ENCODE measurements around the gene SVOPL. TPM values are rescaled to one million over a fixed set of nuclear protein-coding genes. Genes with fewer than 3 reads are reported as not detected.

The SVOPL gene
- total RNA-seq, 4 donors from 2014 or later, result 4.1 to 4.6 TPM; not detected in 2

DNA sequence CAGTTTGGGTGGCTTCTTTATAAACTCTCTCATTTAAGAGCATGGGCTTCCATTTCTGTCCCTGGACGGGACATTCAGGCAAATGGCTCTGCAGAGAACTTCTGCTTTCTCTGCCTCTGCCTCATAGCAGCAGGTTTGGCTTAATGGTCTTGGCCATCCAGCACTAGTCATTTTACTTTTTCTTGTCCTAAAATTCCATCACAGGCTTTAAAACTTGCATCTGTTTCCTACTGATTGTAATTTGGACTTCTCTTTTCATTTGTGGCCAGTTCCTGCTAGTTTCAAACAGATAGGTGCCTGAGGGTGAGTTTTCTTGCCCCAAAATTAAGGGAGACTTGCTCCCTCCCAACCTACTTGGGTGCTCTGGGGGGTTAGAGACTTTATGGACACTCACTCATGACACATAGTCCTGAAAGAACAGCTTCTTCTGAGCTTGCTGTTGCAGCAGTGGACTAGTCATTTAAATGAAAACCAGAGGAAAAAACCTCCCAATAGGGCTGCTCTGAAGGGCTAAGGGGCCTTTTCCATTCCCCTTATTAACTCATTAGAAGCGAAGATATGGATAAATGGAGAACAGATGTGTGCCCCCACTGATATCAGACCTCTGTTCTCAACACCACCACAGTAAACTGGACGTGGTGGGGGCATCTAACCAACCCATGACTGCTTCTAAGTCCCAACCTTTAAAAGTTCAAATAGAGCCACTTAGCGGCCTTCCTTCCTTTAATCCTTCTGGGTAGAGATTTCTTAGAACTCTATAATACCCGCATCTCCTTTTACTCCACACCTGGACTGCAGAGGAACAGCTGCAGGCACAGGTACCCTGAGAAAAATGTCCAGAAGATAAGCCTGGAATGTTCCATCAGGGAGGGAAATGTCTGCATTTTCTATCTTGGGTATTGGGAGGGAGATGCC, 38.8 kb downstream of the SVOPL start:
- no peaks in the 10 kb centered on the region for H3K36me3 ChIP-seq
- TF ChIP-seq, protein P1, sequence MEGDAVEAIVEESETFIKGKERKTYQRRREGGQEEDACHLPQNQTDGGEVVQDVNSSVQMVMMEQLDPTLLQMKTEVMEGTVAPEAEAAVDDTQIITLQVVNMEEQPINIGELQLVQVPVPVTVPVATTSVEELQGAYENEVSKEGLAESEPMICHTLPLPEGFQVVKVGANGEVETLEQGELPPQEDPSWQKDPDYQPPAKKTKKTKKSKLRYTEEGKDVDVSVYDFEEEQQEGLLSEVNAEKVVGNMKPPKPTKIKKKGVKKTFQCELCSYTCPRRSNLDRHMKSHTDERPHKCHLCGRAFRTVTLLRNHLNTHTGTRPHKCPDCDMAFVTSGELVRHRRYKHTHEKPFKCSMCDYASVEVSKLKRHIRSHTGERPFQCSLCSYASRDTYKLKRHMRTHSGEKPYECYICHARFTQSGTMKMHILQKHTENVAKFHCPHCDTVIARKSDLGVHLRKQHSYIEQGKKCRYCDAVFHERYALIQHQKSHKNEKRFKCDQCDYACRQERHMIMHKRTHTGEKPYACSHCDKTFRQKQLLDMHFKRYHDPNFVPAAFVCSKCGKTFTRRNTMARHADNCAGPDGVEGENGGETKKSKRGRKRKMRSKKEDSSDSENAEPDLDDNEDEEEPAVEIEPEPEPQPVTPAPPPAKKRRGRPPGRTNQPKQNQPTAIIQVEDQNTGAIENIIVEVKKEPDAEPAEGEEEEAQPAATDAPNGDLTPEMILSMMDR (IDR thresholded peaks at IDR 0.05), result no peak
- TF ChIP-seq EP300 (IDR thresholded peaks at IDR 0.05; ENCODE audit: low read depth) (no peak), POLR2A (IDR thresholded peaks at IDR 0.05) (no peak)
- 78% methylated on average over 4 to 5 of the region's 5 CpGs for WGBS, 2 donors (ENCODE audit: low coverage in 1 of 2)
- H3K9me3 ChIP-seq, result no peaks in the 10 kb centered on the region
- H3K27ac ChIP-seq, result no peak overlapping the region
- H3K4me3 ChIP-seq, result no peak overlapping the region
- DNase-seq, result no peak
- in situ Hi-C loops (cut with MboI; ENCODE audit: low pct_ligation_motif_present in 1 of 4, low pct_unique_long_range_greater_than_20kb in 1 of 4, low sequenced_read_pairs in 3 of 4), result no loop called here
- no peaks in the 10 kb centered on the region for H3K27me3 ChIP-seq
- intact Hi-C loops (cut with DNase I; ENCODE audit: low total_unique reads), result no loop called here
- H3K4me1 ChIP-seq, result no peaks in the 10 kb centered on the region

DNA sequence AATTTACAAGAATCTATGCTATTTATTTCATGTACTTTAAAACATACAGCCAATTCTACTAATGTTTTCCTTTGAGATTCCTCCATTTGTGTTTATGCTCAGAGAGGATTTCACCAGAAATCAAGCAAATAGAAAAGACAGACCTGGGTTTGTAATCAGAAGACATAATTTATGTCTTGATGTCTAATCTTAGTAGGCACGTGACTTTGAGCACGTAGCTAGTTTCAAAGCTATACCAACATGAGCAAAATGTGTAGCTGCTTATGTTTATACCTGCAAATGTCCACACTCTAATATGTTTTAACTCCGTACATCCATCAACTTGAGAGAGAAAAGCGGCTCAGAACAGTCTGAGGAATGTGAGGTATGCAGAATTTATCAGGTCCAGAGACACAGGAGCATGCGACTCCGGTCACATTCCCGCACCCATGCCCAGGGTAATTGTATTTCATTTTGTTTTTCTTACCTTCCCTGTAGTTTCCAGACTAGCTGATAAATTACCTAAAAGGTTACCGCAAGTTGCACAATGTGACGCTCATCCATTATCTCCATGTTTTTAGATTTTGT, 40.0 kb downstream of the SVOPL start:
- H3K27ac ChIP-seq, result no peak overlapping the region
- in situ Hi-C loops (cut with MboI; ENCODE audit: low pct_ligation_motif_present in 1 of 4, low pct_unique_long_range_greater_than_20kb in 1 of 4, low sequenced_read_pairs in 3 of 4), result no loop called here
- TF ChIP-seq POLR2A (IDR thresholded peaks at IDR 0.05) (no peak), POLR2AphosphoS5 (IDR thresholded peaks at IDR 0.05) (no peak), EP300 (IDR thresholded peaks at IDR 0.05; ENCODE audit: low read depth) (no peak)
- TF ChIP-seq, protein P1 (IDR thresholded peaks at IDR 0.05), result no peak
- intact Hi-C loops (cut with DNase I; ENCODE audit: low total_unique reads), result no loop called here
- no peaks in the 10 kb centered on the region for H3K36me3 ChIP-seq
- no peaks in the 10 kb centered on the region for H3K9me3 ChIP-seq
- no peak for DNase-seq
- no peaks in the 10 kb centered on the region for H3K27me3 ChIP-seq
- no peaks in the 10 kb centered on the region for H3K4me1 ChIP-seq
- no peak overlapping the region for H3K4me3 ChIP-seq
- WGBS, 2 donors (ENCODE audit: low coverage in 1 of 2), result 63 to 80% methylated on average over 6 to 9 of the region's 9 CpGs

DNA sequence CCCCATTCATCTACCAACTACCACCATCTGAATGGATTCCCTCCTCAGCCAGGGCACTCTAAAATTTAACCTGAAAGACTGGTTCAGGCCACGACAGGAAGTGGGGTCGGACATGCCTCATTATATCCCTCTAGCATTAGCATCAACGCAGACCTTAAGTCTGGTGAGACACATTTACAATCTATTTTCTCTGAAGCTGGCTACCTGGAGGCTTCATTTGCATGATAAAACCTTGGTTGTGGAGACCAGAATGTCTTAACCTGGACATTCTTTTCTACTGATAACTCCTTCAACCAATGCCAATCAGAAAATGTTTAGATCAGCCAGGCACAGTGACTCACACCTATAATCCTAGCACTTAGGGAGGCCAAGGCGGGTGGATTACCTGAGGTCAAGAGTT, 42.3 kb downstream of the SVOPL start:
- WGBS, 2 donors (ENCODE audit: low coverage in 1 of 2), result 75% methylated on average over 4 of the region's 4 CpGs; no CpG with 5 or more reads in 1 of the 2 donors
- no peak for DNase-seq
- no peaks in the 10 kb centered on the region for H3K36me3 ChIP-seq
- in situ Hi-C loops (cut with MboI; ENCODE audit: low pct_ligation_motif_present in 1 of 4, low pct_unique_long_range_greater_than_20kb in 1 of 4, low sequenced_read_pairs in 3 of 4) (no loop called here), intact Hi-C loops (cut with DNase I; ENCODE audit: low total_unique reads) (no loop called here)
- TF ChIP-seq POLR2AphosphoS5 (IDR thresholded peaks at IDR 0.05) (no peak), EP300 (IDR thresholded peaks at IDR 0.05; ENCODE audit: low read depth) (no peak), POLR2A (IDR thresholded peaks at IDR 0.05) (no peak)
- TF ChIP-seq, protein P1 (IDR thresholded peaks at IDR 0.05), result no peak
- no peak overlapping the region for H3K4me3 ChIP-seq
- peaks cover 0 to 11% of the 10 kb centered on the region in 2 donors for H3K9me3 ChIP-seq
- no peaks in the 10 kb centered on the region for H3K4me1 ChIP-seq
- H3K27me3 ChIP-seq, result no peaks in the 10 kb centered on the region
- H3K27ac ChIP-seq, result no peak overlapping the region

DNA sequence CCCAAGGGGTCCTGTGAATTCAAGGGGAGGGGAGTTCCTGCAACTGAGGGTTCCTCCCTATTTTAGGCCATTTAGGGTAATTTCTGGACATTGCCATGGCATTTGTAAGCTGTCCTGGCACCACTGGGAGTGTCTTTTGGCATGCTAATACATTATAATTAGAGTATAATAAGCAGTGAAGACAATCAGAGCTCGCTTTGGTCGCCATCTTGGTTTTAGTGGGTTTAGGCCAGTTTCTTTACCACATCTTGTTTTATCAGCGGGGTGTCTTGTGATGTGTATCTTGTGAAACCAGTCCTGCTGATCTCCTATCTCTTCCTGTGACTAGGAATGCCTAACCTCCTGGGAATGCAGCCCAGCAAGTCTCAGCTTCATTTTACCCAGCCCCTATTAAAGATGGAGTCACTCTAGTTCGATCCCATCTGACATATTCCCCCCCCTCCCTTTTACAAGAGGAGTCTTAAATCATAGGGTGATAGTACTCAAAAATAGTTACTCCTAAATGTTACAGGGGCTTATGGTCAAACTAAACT, 43.2 kb downstream of the SVOPL start:
- 83 to 87% methylated on average over 1 to 4 of the region's 4 CpGs for WGBS, 2 donors (ENCODE audit: low coverage in 1 of 2)
- DNase-seq, result no peak
- in situ Hi-C loops (cut with MboI; ENCODE audit: low pct_ligation_motif_present in 1 of 4, low pct_unique_long_range_greater_than_20kb in 1 of 4, low sequenced_read_pairs in 3 of 4) (no loop called here), intact Hi-C loops (cut with DNase I; ENCODE audit: low total_unique reads) (no loop called here)
- TF ChIP-seq, protein P1 (IDR thresholded peaks at IDR 0.05), result no peak
- no peak for TF ChIP-seq EP300 (IDR thresholded peaks at IDR 0.05; ENCODE audit: low read depth)
- no peak overlapping the region for H3K4me3 ChIP-seq
- no peak overlapping the region for H3K27ac ChIP-seq
- peaks cover 0 to 11% of the 10 kb centered on the region in 2 donors for H3K9me3 ChIP-seq
- no peaks in the 10 kb centered on the region for H3K27me3 ChIP-seq
- H3K4me1 ChIP-seq, result no peaks in the 10 kb centered on the region
- no peaks in the 10 kb centered on the region for H3K36me3 ChIP-seq

All from transverse colon (tissue), 4 donors.